KOPT-K1 (cell line): ENCODE results near the gene MCF2L.

Experiments used
- H3K27ac ChIP-seq: fragments of 200-600 bp; sonication (generic); 2 replicates; pipeline ENCODE4 v1.5.1; 2016; ENCODE audit warnings: antibody characterized with exemption, mild to moderate bottlenecking, low read depth, low read length; ENCODE audit not compliant: poor library complexity, severe bottlenecking
- H3K36me3 ChIP-seq: fragments of 200-600 bp; sonication (generic); 2 replicates; pipeline ENCODE4 v1.5.1; 2017; ENCODE audit warnings: antibody characterized with exemption, mild to moderate bottlenecking, low read length, moderate library complexity; ENCODE audit not compliant: insufficient read depth
- H3K9me3 ChIP-seq: fragments of 200-600 bp; sonication (generic); 2 replicates; pipeline ENCODE4 v1.5.1; 2017; ENCODE audit warnings: antibody characterized with exemption, low read length, mild to moderate bottlenecking; ENCODE audit not compliant: insufficient read depth, poor library complexity, severe bottlenecking

The MCF2L gene

GRCh38 chr13:113148940-113149503 is 180.0 kb downstream of the MCF2L start:
- no peaks in the 10 kb centered on the region for H3K9me3 ChIP-seq

More at GRCh38 chr13:113148940-113149503, 180.0 kb downstream of the MCF2L start:
- Histone ChIP-seq H3K36me3 (no peaks in the 10 kb centered on the region), H3K27ac (no peak overlapping the region)
